Activated CD4-positive, alpha-beta T cell treated with anti-CD3 and anti-CD28 coated beads, Interleukin-2, amount 50 U/mL, for 4 hours (primary cell): Measurements from ENCODE around the gene RPL35.

Experiments used
- DNase-seq, 2 experiments: peaks; one replicate each; pipeline ENCODE4 v3.0.0-alpha.2; 2020

Gene RPL35

DNA sequence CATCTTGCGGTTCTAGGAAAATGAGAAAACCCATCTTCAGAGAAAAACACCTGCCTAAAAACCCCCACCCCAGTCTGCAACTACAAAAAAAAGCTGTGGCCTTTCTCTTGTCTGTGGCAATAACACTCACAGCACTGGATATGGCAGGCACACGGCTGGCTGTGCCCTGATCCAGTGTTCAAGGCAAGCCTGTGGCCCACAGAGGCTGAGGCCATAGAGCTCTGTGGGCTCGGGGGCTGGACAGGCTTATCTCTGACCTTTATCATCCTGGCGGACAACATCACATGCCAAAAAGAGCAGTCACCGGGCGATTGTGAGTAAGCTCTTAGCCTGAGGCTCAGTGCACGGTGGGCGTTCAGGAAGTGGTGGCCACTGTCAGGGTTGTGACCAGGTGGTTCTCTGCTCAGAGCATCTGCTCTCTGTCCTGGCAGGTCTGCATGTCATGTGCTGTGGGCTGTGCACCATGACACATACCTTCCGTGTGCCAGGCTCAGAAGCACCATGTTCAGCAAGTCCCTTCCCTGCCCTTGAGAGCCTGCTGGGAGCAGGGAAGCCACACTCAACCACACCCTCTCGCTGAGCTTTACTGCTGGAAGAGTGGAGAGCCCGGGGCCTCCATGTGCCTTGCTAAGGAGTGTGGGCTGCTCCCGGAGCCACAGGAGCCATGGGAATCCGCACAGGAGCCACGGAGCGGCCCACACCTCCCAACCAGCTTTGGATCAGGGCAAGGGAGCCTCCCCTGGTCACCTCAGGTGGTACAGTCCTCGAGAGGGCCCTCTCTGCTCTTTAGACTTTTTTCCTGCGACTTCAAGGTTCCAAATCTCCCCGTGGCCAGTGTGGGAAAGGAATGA, 43.1 kb downstream of the RPL35 start:
- DNase-seq = no peak

GRCh38 chr9:124815601-124816000, 46.2 kb downstream of the RPL35 start:
- no peak for DNase-seq

- DNase-seq = no peak
These were observed 47.6 kb downstream of the RPL35 start for GRCh38 chr9:124814164-124814535.

DNA sequence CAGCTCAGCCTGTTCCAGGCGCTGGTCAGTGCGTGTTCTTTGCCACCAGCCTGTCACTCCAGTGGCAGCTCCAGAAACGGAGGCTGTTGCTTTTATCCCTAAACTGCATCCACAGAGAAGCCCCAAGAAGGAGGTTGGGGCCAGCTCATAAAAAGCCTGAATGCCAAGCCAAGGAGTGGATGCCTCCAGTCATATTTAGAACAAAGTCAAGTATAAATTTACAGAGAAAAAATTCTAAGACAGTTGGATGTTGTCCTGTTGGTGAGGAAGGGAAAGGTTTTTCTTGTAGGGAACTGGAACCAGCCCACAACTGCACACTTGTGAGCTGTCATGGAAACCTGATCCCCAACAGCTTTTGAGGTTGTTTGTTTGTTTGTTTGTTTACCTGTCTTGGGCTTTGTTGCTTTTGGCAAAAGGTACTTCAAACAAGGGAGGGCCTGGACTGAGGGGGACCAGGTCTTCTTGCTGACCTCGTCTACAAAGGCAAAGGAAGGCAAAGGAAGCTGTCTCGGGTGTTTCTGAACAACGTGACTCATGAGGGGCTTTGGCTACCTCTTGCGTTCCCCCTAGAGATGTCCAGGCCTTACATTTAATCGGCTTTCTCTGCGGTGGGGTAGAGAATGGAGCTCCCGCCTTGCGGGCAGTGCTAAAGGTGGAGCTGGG, 48.1 kb downstream of the RPL35 start:
- no peak for DNase-seq

- no peak for DNase-seq
These were observed 48.7 kb downstream of the RPL35 start for GRCh38 chr9:124813041-124813440.

GRCh38 chr9:124812441-124812876, 49.3 kb downstream of the RPL35 start:
- DNase-seq = no peak

GRCh38 chr9:124810663-124811355, 50.9 kb downstream of the RPL35 start:
- no peak for DNase-seq

DNA sequence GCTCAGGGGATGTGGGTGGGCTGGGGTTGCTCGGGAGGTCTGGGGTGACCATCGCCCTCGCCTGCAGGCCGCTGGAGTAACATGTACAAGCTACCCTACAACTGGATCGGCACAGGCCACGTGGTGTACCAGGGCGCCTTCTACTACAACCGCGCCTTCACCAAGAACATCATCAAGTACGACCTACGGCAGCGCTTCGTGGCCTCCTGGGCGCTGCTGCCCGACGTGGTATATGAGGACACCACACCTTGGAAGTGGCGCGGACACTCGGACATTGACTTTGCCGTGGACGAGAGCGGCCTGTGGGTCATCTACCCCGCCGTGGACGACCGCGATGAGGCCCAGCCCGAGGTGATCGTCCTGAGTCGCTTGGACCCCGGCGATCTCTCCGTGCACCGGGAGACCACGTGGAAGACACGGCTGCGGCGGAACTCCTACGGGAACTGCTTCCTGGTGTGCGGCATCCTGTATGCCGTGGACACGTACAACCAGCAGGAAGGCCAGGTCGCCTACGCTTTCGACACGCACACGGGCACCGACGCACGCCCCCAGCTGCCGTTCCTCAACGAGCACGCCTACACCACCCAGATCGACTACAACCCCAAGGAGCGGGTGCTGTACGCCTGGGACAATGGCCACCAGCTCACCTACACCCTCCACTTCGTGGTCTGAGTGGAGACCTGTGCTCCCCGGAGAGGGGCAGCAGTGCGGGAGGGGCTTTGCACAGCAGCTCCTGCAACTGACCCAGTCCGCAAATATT, 51.8 kb downstream of the RPL35 start:
- DNase-seq = no peak

DNA sequence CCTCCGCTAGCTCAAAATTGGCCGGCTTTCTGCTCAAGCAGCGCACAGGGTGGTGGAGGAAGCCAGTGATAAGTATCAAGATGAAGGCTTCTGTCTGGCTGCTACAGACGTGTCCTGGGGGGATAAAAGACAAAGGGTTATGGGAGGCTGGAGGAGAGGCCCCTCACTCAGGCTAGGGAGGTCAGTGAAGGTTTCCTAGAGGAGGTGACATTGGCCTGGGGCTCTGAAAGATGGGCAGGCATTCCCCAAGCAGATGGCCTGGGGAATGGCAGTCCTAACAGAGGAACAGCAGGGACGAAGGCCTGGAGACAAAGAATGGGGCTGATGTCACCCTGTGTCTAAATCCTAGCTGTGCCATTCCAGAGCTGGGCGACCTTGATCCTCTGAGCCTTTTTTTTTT, 52.5 kb downstream of the RPL35 start:
- DNase-seq = no peak

DNA sequence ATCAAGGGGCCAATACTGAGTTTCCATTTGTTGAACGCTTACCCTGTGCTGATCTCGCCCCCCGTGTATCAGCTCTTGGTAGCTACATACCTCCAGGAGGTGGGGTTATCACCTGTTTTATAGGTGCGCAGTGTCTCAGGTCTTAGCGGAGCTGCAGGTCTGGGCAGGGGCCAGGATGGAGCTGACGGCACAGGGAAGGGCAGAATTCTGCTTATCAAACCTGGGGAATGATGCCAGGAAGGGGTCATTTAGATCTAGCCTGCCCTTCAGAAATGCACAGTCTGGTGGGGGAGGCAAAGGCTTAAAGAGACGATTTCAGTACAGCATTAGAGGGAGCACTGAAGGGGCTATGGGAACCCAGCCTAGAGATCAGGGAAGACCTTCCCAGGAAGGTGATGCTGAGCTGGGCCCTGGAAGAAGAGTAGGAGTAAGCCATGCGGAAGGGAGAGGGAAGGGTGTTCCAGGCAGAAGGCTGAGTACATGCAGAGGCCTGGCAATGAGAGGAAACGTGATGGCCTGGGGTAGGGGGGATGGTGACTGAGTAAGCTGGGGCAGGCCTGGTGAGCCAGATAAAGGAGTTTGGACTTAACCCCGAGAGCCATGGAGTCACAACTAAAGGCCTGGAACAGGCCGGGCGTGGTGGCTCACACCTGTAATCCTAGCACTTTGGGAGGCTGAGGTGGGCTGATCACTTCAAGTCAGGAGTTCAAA, 53.4 kb downstream of the RPL35 start:
- DNase-seq = no peak
